22Rv1 (cell line): Measurements from ENCODE around the gene ATXN1.

ENCODE experiments used
- H3K27ac ChIP-seq: fragments of 450-650 bp; 2 replicates; pipeline ENCODE4 v1.5.1; 2017
- ZFX ChIP-seq: fragments of 450-650 bp; IDR thresholded peaks from 2 replicates; pipeline ENCODE4 v1.6.1; 2017; ENCODE audit warnings: antibody characterized with exemption, borderline replicate concordance
- TF ChIP-seq, protein P1 (sequence below): fragments of 450-650 bp; IDR thresholded peaks from 2 replicates; pipeline ENCODE4 v1.5.1; 2017; ENCODE audit warnings: mild to moderate bottlenecking

The ATXN1 gene

GRCh38 chr6:16253399-16254144, 507.7 kb downstream of the ATXN1 start:
- H3K27ac ChIP-seq = no peak overlapping the region
- TF ChIP-seq ZFX = no peak
- TF ChIP-seq, protein P1, sequence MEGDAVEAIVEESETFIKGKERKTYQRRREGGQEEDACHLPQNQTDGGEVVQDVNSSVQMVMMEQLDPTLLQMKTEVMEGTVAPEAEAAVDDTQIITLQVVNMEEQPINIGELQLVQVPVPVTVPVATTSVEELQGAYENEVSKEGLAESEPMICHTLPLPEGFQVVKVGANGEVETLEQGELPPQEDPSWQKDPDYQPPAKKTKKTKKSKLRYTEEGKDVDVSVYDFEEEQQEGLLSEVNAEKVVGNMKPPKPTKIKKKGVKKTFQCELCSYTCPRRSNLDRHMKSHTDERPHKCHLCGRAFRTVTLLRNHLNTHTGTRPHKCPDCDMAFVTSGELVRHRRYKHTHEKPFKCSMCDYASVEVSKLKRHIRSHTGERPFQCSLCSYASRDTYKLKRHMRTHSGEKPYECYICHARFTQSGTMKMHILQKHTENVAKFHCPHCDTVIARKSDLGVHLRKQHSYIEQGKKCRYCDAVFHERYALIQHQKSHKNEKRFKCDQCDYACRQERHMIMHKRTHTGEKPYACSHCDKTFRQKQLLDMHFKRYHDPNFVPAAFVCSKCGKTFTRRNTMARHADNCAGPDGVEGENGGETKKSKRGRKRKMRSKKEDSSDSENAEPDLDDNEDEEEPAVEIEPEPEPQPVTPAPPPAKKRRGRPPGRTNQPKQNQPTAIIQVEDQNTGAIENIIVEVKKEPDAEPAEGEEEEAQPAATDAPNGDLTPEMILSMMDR = no peak

- TF ChIP-seq, protein P1 = no peak
- no peak for TF ChIP-seq ZFX
Measured at GRCh38 chr6:16252686-16253299, 508.5 kb downstream of the ATXN1 start.

GRCh38 chr6:16251706-16252105, 509.6 kb downstream of the ATXN1 start:
- no peak overlapping the region for H3K27ac ChIP-seq
- TF ChIP-seq, protein P1 = no peak
- TF ChIP-seq ZFX = no peak

More at GRCh38 chr6:16252686-16253299, 508.5 kb downstream of the ATXN1 start:
- no peak overlapping the region for H3K27ac ChIP-seq

DNA sequence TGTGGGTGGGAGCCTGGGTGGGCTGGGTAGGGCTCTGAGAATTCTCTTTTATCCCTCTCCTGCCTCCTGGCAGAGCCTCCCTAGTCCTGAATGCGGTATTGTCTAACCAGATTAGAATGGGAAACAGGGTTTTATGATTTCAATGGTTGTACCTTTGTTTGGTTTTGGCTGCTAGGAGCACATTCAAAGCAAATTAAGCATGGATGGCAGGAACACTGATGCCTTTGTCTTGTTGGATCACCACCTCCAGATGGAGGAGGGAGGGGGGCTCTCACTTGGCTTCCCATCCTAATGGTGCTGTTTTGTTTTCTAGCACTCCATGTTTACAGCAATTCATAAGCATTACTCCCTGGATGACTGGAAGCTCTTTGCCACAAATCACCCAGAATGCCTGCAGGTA, 511.3 kb downstream of the ATXN1 start:
- no peak for TF ChIP-seq ZFX
- TF ChIP-seq, protein P1 = no peak
- H3K27ac ChIP-seq = no peak overlapping the region
